ENCODE measurements around the gene BCKDHB. TPM values are rescaled to one million over a fixed set of nuclear protein-coding genes. Genes with fewer than 3 reads are reported as not detected.

BCKDHB gene
- total RNA-seq = 10.7 and 11.4 TPM in 2 replicates

DNA sequence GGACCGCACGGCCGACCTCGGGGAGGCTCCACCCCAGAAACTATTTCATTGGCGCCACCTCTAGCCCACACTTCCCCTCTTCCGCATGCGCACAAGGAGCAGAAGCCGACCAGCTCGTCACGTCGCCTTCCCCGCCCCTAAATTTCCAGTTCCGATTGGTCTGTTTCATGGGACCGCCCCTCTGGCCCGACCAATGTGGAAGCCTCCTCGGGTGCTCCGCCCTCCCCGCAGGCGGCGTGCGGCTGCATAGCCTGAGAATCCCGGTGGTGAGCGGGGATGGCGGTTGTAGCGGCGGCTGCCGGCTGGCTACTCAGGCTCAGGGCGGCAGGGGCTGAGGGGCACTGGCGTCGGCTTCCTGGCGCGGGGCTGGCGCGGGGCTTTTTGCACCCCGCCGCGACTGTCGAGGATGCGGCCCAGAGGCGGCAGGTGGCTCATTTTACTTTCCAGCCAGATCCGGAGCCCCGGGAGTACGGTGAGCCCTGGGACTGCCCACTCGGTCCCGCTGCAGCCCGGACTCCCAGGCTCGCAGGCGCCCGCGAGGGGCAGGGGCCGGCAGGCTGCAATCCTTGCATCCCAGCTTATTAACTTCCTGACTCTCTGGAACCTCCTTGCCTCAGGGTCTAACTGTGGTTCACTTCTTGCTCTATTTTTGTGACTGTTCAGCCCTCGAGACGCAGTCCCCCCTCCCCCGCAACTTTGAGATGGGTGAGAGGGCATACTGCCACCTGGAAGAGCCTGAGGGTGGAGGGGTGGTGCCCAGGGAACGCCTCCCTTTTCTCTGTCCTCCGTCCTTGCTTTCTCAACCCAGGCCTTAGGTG is at the start of gene BCKDHB:
Gene BCKDHB (plus strand): TSS at position 254 of the 818 bp plus-strand sequence. CDS start 23 bp downstream, at position 277.

Other genes starting within 250 kb of the BCKDHB start
- gene ELOVL4, start 159.1 kb upstream of the BCKDHB start, total RNA-seq = 5.4 and 7.0 TPM in 2 replicates
- 2.5 and 7.7 TPM in 2 replicates for gene TTK, start 102.0 kb upstream of the BCKDHB start, total RNA-seq

Data from smooth muscle cell of the pulmonary artery (primary cell).